SK-N-SH treated with all-trans-retinoic acid at 6 μM for 48 hours (cell line): ENCODE measurements around the gene DARS2.
A peak's percentile ranks its signal among the peaks of the same experiment; 100 is the strongest.

ENCODE experiments used
- ATAC-seq: fragments of 200-7000 bp; cut with Tn5 transposase; 3 replicates; pipeline ENCODE4 v1.9.1; 2020; ENCODE audit warnings: mild to moderate bottlenecking, moderate library complexity
- ARNTL ChIP-seq: fragments of 450-650 bp; formaldehyde crosslinking; IDR thresholded peaks from 2 replicates; pipeline ENCODE4 v1.5.0; 2020; ENCODE audit warnings: low read depth, mild to moderate bottlenecking, moderate library complexity, borderline replicate concordance
- BACH2 ChIP-seq: fragments of 250-450 bp; sonication (Bioruptor Pico); IDR thresholded peaks from 2 replicates; pipeline ENCODE4 v1.9.0; 2021; ENCODE audit warnings: mild to moderate bottlenecking, borderline replicate concordance
- CREB5 ChIP-seq: fragments of 250-450 bp; sonication (Bioruptor Pico); IDR thresholded peaks from 2 replicates; pipeline ENCODE4 v1.5.1; 2020; ENCODE audit warnings: low read depth, mild to moderate bottlenecking, moderate library complexity
- CSDC2 ChIP-seq: fragments of 250-450 bp; sonication (Bioruptor Pico); IDR thresholded peaks from 2 replicates; pipeline ENCODE4 v1.5.0; 2020; ENCODE audit warnings: mild to moderate bottlenecking, moderate library complexity
- CSRNP3 ChIP-seq: fragments of 250-450 bp; sonication (Bioruptor Pico); IDR thresholded peaks from 2 replicates; pipeline ENCODE4 v1.5.1; 2021; ENCODE audit warnings: mild to moderate bottlenecking, moderate library complexity
- ESRRG ChIP-seq: fragments of 250-450 bp; sonication (Bioruptor Pico); IDR thresholded peaks from 2 replicates; pipeline ENCODE4 v1.6.1; 2021; ENCODE audit warnings: mild to moderate bottlenecking
- GLIS3 ChIP-seq: fragments of 250-450 bp; sonication (Bioruptor Pico); IDR thresholded peaks from 2 replicates; pipeline ENCODE4 v1.5.0; 2020; ENCODE audit warnings: mild to moderate bottlenecking, moderate library complexity
- ISL1 ChIP-seq: fragments of 250-450 bp; sonication (Bioruptor Pico); IDR thresholded peaks from 2 replicates; pipeline ENCODE4 v2.1.2; 2022; ENCODE audit warnings: mild to moderate bottlenecking, moderate library complexity
- OSR1 ChIP-seq: fragments of 250-450 bp; sonication (Bioruptor Pico); IDR thresholded peaks from 2 replicates; pipeline ENCODE4 v1.8.0; 2022; ENCODE audit warnings: moderate library complexity, mild to moderate bottlenecking, inconsistent platforms
- POU6F1 ChIP-seq: fragments of 250-450 bp; sonication (Bioruptor Pico); IDR thresholded peaks from 2 replicates; pipeline ENCODE4 v1.8.0; 2021; ENCODE audit warnings: low read depth, mild to moderate bottlenecking, moderate library complexity, borderline replicate concordance
- PPARA ChIP-seq: fragments of 250-450 bp; sonication (Bioruptor Pico); IDR thresholded peaks from 2 replicates; pipeline ENCODE4 v1.5.0; 2020; ENCODE audit warnings: mild to moderate bottlenecking, borderline replicate concordance
- RARB ChIP-seq: fragments of 250-450 bp; sonication (Bioruptor Pico); IDR thresholded peaks from 2 replicates; pipeline ENCODE4 v1.8.0; 2021; ENCODE audit warnings: mild to moderate bottlenecking, moderate library complexity
- SNAI2 ChIP-seq: fragments of 250-450 bp; sonication (Bioruptor Pico); IDR thresholded peaks from 2 replicates; pipeline ENCODE4 v1.5.0; 2020; ENCODE audit warnings: mild to moderate bottlenecking, moderate library complexity
- TCF4 ChIP-seq: fragments of 250-450 bp; sonication (Bioruptor Pico); IDR thresholded peaks from 2 replicates; pipeline ENCODE4 v1.8.0; 2021; ENCODE audit warnings: mild to moderate bottlenecking, moderate library complexity, borderline replicate concordance
- TSHZ2 ChIP-seq: fragments of 250-450 bp; sonication (Bioruptor Pico); IDR thresholded peaks from 2 replicates; pipeline ENCODE4 v1.5.0; 2020; ENCODE audit warnings: mild to moderate bottlenecking, moderate library complexity
- ZC3H10 ChIP-seq: fragments of 250-450 bp; sonication (Bioruptor Pico); IDR thresholded peaks from 2 replicates; pipeline ENCODE4 v1.5.1; 2021; ENCODE audit warnings: mild to moderate bottlenecking, moderate library complexity
- ZFP3 ChIP-seq: fragments of 250-450 bp; sonication (Bioruptor Pico); IDR thresholded peaks from 2 replicates; pipeline ENCODE4 v1.5.0; 2020; ENCODE audit warnings: mild to moderate bottlenecking, moderate library complexity
- ZFP30 ChIP-seq: fragments of 450-650 bp; formaldehyde crosslinking; IDR thresholded peaks from 2 replicates; pipeline ENCODE4 v1.5.0; 2022; ENCODE audit warnings: mild to moderate bottlenecking, moderate library complexity
- ZNF565 ChIP-seq: fragments of 450-650 bp; formaldehyde crosslinking; conservative IDR thresholded peaks from 2 replicates; pipeline ENCODE4 v1.5.0; 2020; ENCODE audit warnings: low read depth, mild to moderate bottlenecking, moderate library complexity
- ZNF70 ChIP-seq: fragments of 450-650 bp; formaldehyde crosslinking; IDR thresholded peaks from 2 replicates; pipeline ENCODE4 v1.5.0; 2020; ENCODE audit warnings: mild to moderate bottlenecking, moderate library complexity
- ZNF8 ChIP-seq: fragments of 450-650 bp; formaldehyde crosslinking; IDR thresholded peaks from 2 replicates; pipeline ENCODE4 v1.5.0; 2020; ENCODE audit warnings: mild to moderate bottlenecking, moderate library complexity

The DARS2 gene

GRCh38 chr1:173824315-173825081, at the start of gene DARS2, which contains the start of gene CENPL:
Gene DARS2 (plus strand): TSS chr1:173824673. CDS start chr1:173825230, 557 bp downstream.
Gene CENPL (minus strand): TSS chr1:173824883. CDS start chr1:173811299, 13,584 bp downstream.
- TF ChIP-seq POU6F1 (CRISPR knock-in tag): no peak
- TF ChIP-seq ZFP3 (CRISPR knock-in tag): no peak
- TF ChIP-seq RARB (CRISPR knock-in tag): no peak
- no peak for TF ChIP-seq PPARA (CRISPR knock-in tag)
- TF ChIP-seq CREB5 (CRISPR knock-in tag): no peak
- TF ChIP-seq ZNF70: no peak
- TF ChIP-seq ARNTL: no peak
- no peak for TF ChIP-seq ISL1 (CRISPR knock-in tag)
- no peak for TF ChIP-seq ZNF8
- TF ChIP-seq ZFP30 (CRISPR knock-in tag): no peak
- TF ChIP-seq ZNF565 (CRISPR knock-in tag): no peak
- no peak for TF ChIP-seq OSR1 (CRISPR knock-in tag)
- ATAC-seq: peak; percentile 95

- ATAC-seq: no peak
- TF ChIP-seq ZC3H10 (no peak), RARB (CRISPR knock-in tag) (no peak), TSHZ2 (CRISPR knock-in tag) (no peak), CREB5 (CRISPR knock-in tag) (no peak), CSDC2 (no peak), GLIS3 (no peak), BACH2 (no peak), ZFP30 (CRISPR knock-in tag) (no peak), ZNF8 (no peak), ZFP3 (CRISPR knock-in tag) (no peak), CSRNP3 (CRISPR knock-in tag) (no peak), TCF4 (CRISPR knock-in tag) (no peak), ZNF565 (CRISPR knock-in tag) (no peak), PPARA (CRISPR knock-in tag) (no peak), ISL1 (CRISPR knock-in tag) (no peak)
- TF ChIP-seq, all 23 proteins: peak for 0
Measured at GRCh38 chr1:173775578-173776226, 48.8 kb upstream of the DARS2 start.

GRCh38 chr1:173779936-173780335, 44.5 kb upstream of the DARS2 start:
- no peak for ATAC-seq
- no peak for TF ChIP-seq SNAI2 (CRISPR knock-in tag)
- no peak for TF ChIP-seq BACH2
- TF ChIP-seq ZNF70: no peak
- no peak for TF ChIP-seq ISL1 (CRISPR knock-in tag)
- no peak for TF ChIP-seq ARNTL
- TF ChIP-seq OSR1 (CRISPR knock-in tag): no peak
- TF ChIP-seq ZC3H10: no peak
- no peak for TF ChIP-seq CSRNP3 (CRISPR knock-in tag)
- TF ChIP-seq ESRRG (CRISPR knock-in tag): no peak
